ENCODE measurements around the gene PISD.
"Not testable (repeated sequence)": the region's sequence is repeated elsewhere in the genome, so short reads cannot be mapped to it uniquely, and the experiment has no call there.

The PISD gene

DNA sequence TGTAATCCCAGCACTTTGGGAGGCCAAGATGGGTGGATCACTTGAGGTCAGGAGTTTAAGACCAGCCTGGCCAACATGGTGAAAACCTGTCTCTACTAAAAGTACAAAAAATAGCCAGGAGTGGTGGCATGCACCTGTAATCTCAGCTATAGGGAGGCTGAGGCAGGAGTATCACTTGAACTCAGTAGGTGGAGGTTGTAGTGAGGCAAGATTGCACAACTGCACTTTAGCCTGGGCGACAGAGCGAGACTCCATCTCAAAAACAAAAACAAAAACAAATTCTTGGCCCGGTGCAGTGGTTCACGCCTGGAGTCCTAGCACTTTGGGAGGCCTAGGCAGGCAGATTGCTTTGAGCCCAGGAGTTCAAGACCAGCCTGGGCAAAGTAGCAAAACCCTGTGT is 6.8 kb upstream of the PISD start:
- not testable (repeated sequence) for DNase-seq, H3K9me3 Mint-ChIP-seq, ATAC-seq, H3K27me3 Mint-ChIP-seq, H3K27ac Mint-ChIP-seq, H3K4me1 Mint-ChIP-seq, H3K4me3 Mint-ChIP-seq

GRCh38 chr22:31662668-31663037 is 638 bp upstream of the PISD start:
- Mint-ChIP-seq H3K4me3 (peak overlapping the region; percentile 91 to 93), H3K27ac (peak overlapping the region; percentile 89 to 97), H3K9me3 (no peaks in the 10 kb centered on the region), H3K27me3 (no peaks in the 10 kb centered on the region), H3K4me1 (peaks cover 33% of the 10 kb centered on the region)
- DNase-seq (no peak), ATAC-seq (no peak)

DNA sequence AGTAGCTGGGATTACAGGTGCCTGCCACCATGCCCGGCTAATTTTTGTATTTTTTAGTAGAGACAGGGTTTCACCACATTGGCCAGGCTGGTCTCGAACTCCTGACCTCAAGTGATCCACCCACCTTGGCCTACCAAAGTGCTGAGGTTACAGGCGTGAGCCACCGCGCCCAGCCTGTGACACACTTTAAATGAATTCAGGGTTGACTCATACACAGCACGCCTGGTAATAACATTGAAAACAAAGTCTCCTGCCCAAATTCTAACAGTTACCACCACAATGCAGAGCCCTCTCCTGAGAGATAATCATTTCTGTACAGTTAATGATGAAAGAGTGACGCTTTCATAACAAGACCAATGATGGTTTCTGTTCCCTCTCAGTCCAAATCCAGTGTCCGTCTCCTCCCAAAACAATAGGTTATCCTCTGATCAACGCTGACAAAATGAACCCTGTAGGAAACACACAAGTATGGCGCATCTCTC is 1.1 kb downstream of the PISD start:
- Mint-ChIP-seq H3K4me1 (peaks cover 32% of the 10 kb centered on the region), H3K4me3 (peak overlapping the region; percentile 91 to 93), H3K27ac (peak overlapping the region; percentile 89 to 97)
- not testable (repeated sequence) for H3K27me3 Mint-ChIP-seq, H3K9me3 Mint-ChIP-seq
- DNase-seq (peak; percentile 27 to 73), ATAC-seq (peak; percentile 77)

- peaks cover 29% of the 10 kb centered on the region for H3K4me1 Mint-ChIP-seq
- H3K27me3 Mint-ChIP-seq: no peaks in the 10 kb centered on the region
- no peaks in the 10 kb centered on the region for H3K9me3 Mint-ChIP-seq
- no peak overlapping the region for H3K27ac Mint-ChIP-seq
- no peak for DNase-seq
- no peak overlapping the region for H3K4me3 Mint-ChIP-seq
- no peak for ATAC-seq
These were observed 2.8 kb downstream of the PISD start for GRCh38 chr22:31659246-31659645.

GRCh38 chr22:31654408-31654807 is 7.6 kb downstream of the PISD start:
- Mint-ChIP-seq H3K27me3 (no peaks in the 10 kb centered on the region), H3K27ac (peak overlapping the region in 1 of 2 donors; percentile 17), H3K4me3 (no peak overlapping the region), H3K9me3 (no peaks in the 10 kb centered on the region), H3K4me1 (peaks cover 32% of the 10 kb centered on the region)
- no peak for DNase-seq
- ATAC-seq: no peak

- Mint-ChIP-seq H3K27me3 (no peaks in the 10 kb centered on the region), H3K27ac (no peak overlapping the region), H3K4me3 (no peak overlapping the region), H3K9me3 (no peaks in the 10 kb centered on the region), H3K4me1 (peaks cover 32% of the 10 kb centered on the region)
- DNase-seq (no peak), ATAC-seq (no peak)
These were observed 8.1 kb downstream of the PISD start for GRCh38 chr22:31653944-31654343.

DNA sequence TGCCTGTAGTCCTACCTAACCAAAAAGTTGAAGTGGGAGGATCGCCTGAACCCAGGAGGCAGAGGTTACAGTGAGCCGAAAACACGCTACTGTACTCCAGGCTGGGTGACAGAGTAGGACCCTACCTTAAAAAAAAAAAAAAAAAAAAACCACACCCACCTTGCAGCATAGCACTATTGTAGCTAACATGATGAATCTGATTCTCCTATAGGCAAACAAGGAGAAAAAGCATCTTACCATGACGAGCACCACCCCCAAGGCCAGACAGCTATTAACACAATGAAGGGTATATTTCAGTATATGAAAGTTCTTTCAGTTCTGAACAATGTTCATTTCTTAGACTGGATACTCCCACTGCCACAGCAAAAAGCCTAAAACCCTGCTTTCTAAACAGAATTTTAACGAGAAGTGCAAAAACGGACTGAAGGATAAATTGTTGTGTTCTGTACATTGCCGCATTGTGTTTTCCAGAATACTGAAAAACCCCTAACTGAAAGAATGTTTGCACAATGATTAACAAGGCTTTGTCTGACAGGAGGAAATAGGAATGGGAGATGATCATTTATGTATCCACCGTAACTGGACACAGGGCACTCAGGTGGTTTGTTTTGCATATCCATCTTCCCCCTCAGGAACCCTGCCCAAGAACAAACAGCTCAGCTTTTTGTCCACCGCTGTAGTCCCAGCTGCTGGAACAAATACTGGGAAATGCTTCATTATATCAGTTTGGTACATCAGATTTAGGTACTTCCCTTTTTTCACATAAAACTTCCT is 8.9 kb downstream of the PISD start:
- DNase-seq: no peak
- no peaks in the 10 kb centered on the region for H3K9me3 Mint-ChIP-seq
- H3K4me1 Mint-ChIP-seq: peaks cover 33% of the 10 kb centered on the region
- no peaks in the 10 kb centered on the region for H3K27me3 Mint-ChIP-seq
- H3K27ac Mint-ChIP-seq: no peak overlapping the region
- no peak overlapping the region for H3K4me3 Mint-ChIP-seq
- no peak for ATAC-seq

- no peak overlapping the region for H3K4me3 Mint-ChIP-seq
- H3K9me3 Mint-ChIP-seq: no peaks in the 10 kb centered on the region
- H3K27ac Mint-ChIP-seq: peak overlapping the region in 1 of 2 donors; percentile 92
- H3K27me3 Mint-ChIP-seq: no peaks in the 10 kb centered on the region
- peaks cover 43% of the 10 kb centered on the region for H3K4me1 Mint-ChIP-seq
- no peak for DNase-seq
- no peak for ATAC-seq
These were observed 9.9 kb downstream of the PISD start for GRCh38 chr22:31652088-31652487.

GRCh38 chr22:31651664-31652063 is 10.4 kb downstream of the PISD start:
- no peak for ATAC-seq
- Mint-ChIP-seq H3K27me3 (no peaks in the 10 kb centered on the region), H3K27ac (no peak overlapping the region), H3K4me1 (peaks cover 47% of the 10 kb centered on the region), H3K9me3 (no peaks in the 10 kb centered on the region), H3K4me3 (no peak overlapping the region)
- DNase-seq: no peak

GRCh38 chr22:31650391-31650790 is 11.6 kb downstream of the PISD start:
- DNase-seq (no peak), ATAC-seq (no peak)
- Mint-ChIP-seq H3K9me3 (no peaks in the 10 kb centered on the region), H3K4me3 (no peak overlapping the region), H3K4me1 (peaks cover 57% of the 10 kb centered on the region), H3K27ac (no peak overlapping the region), H3K27me3 (no peaks in the 10 kb centered on the region)

DNA sequence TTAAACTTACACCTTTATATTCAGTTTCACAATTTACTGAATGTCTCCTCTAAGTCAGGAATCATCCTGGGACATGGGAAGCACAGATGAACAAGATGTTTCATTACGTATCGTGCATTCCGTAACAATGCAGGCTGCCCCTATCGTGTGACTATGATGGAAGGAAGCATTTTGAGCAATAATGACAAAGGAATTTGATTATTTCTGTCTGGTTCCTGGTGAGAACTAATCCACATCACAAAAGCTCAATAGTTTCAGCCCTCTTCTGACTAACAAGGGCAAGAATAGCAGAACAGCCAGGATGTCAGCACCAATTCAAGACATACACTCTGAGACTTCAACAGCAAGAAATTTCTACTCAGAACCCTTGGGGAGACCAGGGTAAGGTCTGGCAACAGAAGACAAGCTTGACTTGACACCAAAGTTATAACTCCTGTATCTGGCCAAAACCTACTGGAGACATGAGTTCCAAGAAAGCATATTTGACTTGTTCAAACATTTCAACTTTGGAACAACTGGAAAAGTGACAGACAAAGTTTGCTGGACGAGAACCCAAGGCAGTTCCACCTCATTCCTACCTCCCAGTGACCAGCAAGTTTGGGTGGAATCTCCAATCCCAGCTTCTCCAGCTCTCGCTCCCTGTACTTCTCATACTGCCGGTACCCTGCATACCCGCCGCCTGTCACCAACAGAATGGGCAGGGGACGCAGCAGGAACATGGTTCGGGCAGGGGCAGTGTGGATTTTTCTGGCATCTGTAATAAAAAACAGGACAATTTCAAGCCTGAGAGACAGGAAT is 14.3 kb downstream of the PISD start:
- DNase-seq (no peak), ATAC-seq (no peak)
- H3K27me3 Mint-ChIP-seq: no peaks in the 10 kb centered on the region
- peaks cover 45% of the 10 kb centered on the region for H3K4me1 Mint-ChIP-seq
- H3K27ac Mint-ChIP-seq: peak overlapping the region; percentile 48 to 69
- H3K4me3 Mint-ChIP-seq: no peak overlapping the region
- no peaks in the 10 kb centered on the region for H3K9me3 Mint-ChIP-seq

DNA sequence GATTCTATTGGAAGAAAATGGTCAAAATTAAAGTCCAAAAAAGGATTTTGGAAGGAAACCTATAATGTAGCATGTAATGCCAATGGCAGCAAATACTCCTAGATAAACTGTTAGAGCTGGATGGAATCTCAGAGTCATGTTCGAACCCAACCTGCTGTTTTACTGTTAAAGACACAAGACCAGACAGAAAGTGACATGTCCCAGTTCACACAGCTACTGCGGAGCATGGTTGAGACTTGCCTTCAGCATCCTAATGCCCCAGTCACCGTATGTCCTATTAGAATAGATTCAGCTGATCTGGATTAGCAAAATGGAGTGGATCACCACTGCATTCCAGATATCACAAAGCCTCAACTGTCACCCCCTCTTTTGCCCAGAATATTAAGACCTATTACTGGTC is 14.9 kb downstream of the PISD start:
- Mint-ChIP-seq H3K4me1 (peaks cover 42% of the 10 kb centered on the region), H3K9me3 (no peaks in the 10 kb centered on the region), H3K27ac (peak overlapping the region; percentile 76 to 91), H3K4me3 (peak overlapping the region in 1 of 2 donors; percentile 16), H3K27me3 (no peaks in the 10 kb centered on the region)
- DNase-seq (no peak), ATAC-seq (no peak)

- peaks cover 38% of the 10 kb centered on the region for H3K4me1 Mint-ChIP-seq
- no peaks in the 10 kb centered on the region for H3K27me3 Mint-ChIP-seq
- peak overlapping the region; percentile 76 to 91 for H3K27ac Mint-ChIP-seq
- DNase-seq (peak in 1 of 2 donors; percentile 55), ATAC-seq (peak; percentile 96)
- no peaks in the 10 kb centered on the region for H3K9me3 Mint-ChIP-seq
- H3K4me3 Mint-ChIP-seq: peak overlapping the region in 1 of 2 donors; percentile 16
These were observed 15.6 kb downstream of the PISD start for GRCh38 chr22:31646186-31647019.

DNA sequence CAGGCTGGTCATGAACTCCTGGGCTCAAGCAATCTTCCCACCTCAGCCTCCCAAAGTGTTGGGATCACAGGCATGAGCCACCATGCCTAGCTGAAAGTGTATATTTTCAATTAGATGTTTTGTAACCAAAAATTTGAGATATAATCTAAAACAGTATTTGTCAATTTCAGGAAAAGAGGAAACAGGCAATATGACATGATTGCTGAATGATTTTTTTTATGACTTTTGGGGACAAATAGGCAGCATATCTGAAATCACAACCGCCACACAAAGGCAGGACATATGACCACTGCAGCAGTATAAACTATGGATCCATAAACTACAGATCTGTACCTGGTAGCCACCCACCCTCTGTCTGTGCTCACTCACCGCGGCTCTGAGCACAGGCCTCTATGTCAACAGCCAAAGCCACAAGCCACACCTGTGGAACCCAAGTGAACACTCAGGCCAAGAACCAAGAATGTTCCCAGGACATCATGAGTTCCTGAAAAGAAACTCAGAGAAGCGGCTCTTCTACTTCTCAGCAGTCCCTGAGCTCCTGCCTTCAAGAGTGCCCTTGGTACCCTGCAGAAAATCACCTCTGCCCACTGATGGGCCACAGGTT is 22.5 kb downstream of the PISD start:
- Mint-ChIP-seq H3K27me3 (no peaks in the 10 kb centered on the region), H3K4me3 (peak overlapping the region; percentile 55 to 69), H3K4me1 (peaks cover 49% of the 10 kb centered on the region), H3K27ac (no peak overlapping the region), H3K9me3 (no peaks in the 10 kb centered on the region)
- DNase-seq: no peak
- ATAC-seq: peak; percentile 60
